Measurements from ENCODE around the gene COL15A1.

Gene COL15A1

DNA sequence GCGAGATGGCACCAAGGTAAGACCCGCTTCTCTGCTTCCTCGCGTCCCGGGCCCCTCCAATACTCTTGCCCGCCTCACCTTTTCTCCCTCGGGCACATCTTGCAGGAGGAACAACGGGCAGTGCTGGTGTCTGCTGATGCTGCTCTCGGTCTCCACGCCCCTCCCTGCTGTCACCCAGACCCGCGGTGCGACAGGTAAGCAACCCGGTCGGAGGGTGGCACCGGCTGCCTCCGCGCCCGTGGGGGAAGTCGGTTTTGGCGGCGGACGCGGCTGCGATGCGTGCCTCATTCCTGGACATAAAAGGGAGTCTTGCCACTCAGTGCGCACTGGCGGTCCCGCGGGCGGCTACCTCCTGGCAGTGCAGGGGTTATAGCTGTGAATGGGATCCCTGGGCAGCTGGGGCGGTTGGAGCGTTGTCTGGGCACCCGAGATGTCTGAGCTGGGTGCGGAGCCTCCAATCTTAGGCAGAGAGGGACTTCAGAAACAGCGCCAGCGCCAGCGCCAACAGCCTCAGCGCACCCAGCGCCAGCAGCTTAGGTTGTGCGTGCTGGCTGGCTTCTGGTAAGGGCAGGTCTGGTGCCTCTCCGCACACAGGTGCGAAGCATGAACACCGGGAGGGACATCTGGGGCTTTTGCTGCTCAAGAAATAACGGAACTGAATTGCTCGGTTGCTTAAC, 488 bp downstream of the COL15A1 start:
- no peak for FAIRE-seq

GRCh38 chr9:98944734-98945074, 997 bp downstream of the COL15A1 start:
- no peak for FAIRE-seq

More for the DNA sequence above, 488 bp downstream of the COL15A1 start:
- DNase-seq (ENCODE audit: insufficient read length, low spot score), result no peak

GRCh38 chr9:98949565-98949964, 5.9 kb downstream of the COL15A1 start:
- FAIRE-seq, result no peak
- DNase-seq (ENCODE audit: insufficient read length, low spot score), result no peak

More at GRCh38 chr9:98944734-98945074, 997 bp downstream of the COL15A1 start:
- DNase-seq (ENCODE audit: insufficient read length, low spot score), result no peak

GRCh38 chr9:98950262-98950661, 6.6 kb downstream of the COL15A1 start:
- DNase-seq (ENCODE audit: insufficient read length, low spot score) (no peak), FAIRE-seq (no peak)

DNA sequence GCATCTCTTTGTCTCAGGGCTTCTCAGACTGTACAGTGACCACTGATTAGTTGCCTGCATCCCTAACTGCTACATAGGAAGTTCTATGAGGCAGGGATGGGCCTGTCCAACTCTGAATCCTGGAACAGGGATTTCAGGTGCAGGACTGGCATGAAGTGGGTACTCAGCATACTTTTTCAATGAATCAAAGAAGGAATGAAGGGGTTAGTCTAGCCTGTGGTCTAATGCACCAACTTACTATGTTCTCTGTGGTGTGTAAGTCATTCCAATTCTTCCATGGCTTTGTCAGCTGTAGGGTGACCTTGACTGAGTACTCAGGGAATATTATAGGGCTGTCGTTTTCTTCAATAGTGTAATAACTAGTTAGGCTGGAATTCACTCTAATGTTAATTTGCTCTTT, 8.3 kb downstream of the COL15A1 start:
- DNase-seq (ENCODE audit: insufficient read length, low spot score) (no peak), FAIRE-seq (no peak)

GRCh38 chr9:98953581-98954243, 10.0 kb downstream of the COL15A1 start:
- DNase-seq (ENCODE audit: insufficient read length, low spot score) (no peak), FAIRE-seq (no peak)

DNA sequence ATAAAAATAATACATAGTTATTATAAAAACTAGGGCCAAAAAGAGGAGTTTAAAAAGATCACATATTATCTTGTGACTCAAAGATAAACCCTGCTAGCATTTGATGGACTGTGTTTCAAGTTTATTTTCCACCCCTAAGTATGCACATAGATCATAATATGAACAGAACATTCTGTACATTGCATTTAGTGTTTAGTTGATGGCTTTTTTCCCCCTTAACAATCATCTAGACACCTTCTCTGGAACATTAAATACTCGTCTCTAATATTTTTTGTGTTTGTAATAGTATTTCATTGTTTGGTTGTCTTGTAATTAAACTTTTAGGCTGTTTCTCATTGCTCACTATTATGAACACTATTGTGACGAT, 10.5 kb downstream of the COL15A1 start:
- DNase-seq (ENCODE audit: insufficient read length, low spot score), result no peak
- no peak for FAIRE-seq

DNA sequence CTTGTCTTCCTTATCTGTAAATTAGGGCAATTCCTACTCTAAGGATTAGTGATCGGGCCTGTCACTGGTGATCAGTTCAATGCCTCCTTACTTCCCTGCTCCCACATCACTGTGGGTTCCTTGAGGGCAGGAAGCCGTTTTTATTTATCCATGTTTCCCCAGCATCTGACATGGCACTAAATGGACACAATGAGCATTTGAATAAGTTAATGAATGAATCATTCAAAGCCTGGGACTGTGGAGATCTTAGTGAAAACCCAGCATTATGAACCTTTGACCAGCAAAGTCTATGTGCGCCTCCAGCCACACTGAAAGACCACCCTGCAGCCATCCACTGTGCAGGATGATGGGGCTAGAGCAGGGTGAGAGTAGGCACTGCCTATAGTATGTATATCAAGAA, 11.6 kb downstream of the COL15A1 start:
- FAIRE-seq (no peak), DNase-seq (ENCODE audit: insufficient read length, low spot score) (no peak)

- DNase-seq (ENCODE audit: insufficient read length, low spot score), result no peak
- FAIRE-seq, result no peak
Measured at GRCh38 chr9:98957826-98958225, 14.1 kb downstream of the COL15A1 start.

DNA sequence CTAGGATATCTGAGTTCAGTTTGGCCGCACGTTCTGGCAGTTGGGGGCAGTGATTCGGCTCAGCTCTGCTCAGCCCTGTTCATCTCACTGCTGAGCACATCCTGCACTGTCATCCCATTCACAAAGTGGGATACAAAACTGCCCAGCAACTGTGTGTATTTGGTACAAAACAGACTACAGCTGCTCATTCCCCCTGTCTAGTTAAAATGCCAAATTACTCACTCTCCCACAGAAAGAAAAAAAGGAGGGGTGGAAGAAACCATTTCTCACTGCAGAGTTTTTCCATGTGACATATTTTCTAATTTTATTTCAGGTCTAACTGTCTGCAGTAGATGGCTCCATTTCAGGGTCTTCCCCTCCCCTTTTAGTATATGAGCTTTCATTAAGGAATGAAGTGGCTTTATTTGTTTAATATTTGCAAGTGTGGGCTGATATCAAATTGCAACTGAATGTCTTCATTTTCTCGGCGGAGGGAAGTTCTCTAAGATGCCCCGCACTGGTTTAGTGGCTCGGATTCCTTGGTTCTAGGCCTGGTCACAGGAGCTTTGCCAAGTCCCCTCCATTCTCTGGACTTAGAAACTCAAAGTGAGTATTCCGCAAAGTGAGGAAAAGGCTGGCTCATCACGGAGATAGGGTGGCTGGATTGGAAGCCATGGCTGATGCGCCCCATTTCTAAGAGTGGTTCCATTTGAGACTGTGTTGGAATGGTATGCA, 14.7 kb downstream of the COL15A1 start:
- DNase-seq (ENCODE audit: insufficient read length, low spot score) (no peak), FAIRE-seq (no peak)

- no peak for DNase-seq (ENCODE audit: insufficient read length, low spot score)
- FAIRE-seq, result no peak
Measured at GRCh38 chr9:98960409-98960808, 16.7 kb downstream of the COL15A1 start.

GRCh38 chr9:98961513-98962180, 17.9 kb downstream of the COL15A1 start:
- no peak for FAIRE-seq
- DNase-seq (ENCODE audit: insufficient read length, low spot score), result no peak

- FAIRE-seq (no peak), DNase-seq (ENCODE audit: insufficient read length, low spot score) (no peak)
Measured at GRCh38 chr9:98962181-98962560, 18.5 kb downstream of the COL15A1 start.

GRCh38 chr9:98962861-98963260, 19.2 kb downstream of the COL15A1 start:
- no peak for FAIRE-seq
- no peak for DNase-seq (ENCODE audit: insufficient read length, low spot score)

DNA sequence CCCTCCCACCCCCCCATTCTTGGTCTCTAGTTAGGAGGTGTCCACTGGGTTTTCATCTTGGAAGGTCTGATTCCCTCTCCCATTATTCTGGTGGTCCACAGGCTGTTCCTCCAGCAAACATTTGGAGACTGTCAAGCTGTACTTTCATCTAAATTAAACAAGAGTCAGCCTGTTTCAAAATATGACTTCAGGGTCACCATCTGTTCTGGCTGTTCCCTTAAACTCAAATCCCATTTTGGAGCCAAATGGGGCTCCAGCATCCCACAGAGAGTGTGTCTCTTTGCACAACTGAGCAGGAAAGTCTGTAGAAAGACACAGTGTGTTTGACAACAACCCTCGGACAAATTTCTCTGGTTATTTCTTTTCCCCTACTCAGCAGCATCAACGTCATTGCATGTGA, 20.5 kb downstream of the COL15A1 start:
- no peak for FAIRE-seq
- DNase-seq (ENCODE audit: insufficient read length, low spot score), result no peak

DNA sequence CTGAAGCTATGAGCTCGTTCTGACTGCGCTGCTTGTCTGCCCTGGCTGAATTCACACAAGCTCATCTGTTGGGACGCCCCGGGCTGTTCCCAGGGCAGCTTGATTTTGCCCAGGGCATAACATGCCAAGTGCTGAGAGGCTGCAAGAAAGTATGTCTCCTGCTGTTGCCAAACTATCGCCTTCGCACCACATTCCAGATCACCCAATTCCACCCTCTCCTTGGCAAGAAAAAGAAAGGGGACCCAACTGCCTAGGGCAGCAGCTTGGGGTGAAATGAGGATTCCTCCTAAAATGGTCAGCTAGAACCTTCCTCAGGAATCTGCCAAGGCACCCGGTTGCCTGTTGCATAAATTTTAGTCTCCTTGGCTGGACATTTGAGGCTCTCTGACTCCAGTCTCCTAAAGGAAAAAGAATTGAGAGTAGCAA, 21.2 kb downstream of the COL15A1 start:
- FAIRE-seq (no peak), DNase-seq (ENCODE audit: insufficient read length, low spot score) (no peak)

DNA sequence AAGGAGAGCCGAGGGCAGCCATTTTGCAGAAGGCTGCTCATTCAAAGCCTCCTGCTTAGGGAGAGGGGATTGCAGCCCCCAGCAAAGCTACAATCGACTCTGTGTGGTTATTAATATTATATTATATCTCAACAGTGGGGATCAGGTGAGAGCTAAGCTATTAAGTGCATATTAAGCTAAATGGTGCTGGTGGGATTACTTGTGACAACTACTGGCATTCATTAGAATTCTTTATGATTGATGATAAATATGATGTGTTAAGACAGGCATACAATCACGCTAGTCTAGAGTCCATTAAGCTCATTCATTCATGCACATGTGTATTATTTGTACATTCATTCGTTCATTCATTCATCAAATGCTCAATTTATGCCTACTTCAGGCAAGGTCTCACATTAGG, 23.0 kb downstream of the COL15A1 start:
- FAIRE-seq (no peak), DNase-seq (ENCODE audit: insufficient read length, low spot score) (no peak)

- DNase-seq (ENCODE audit: insufficient read length, low spot score) (no peak), FAIRE-seq (no peak)
Measured at GRCh38 chr9:98967257-98967656, 23.6 kb downstream of the COL15A1 start.

- FAIRE-seq, result no peak
- DNase-seq (ENCODE audit: insufficient read length, low spot score), result no peak
Measured at GRCh38 chr9:98967680-98968079, 24.0 kb downstream of the COL15A1 start.

DNA sequence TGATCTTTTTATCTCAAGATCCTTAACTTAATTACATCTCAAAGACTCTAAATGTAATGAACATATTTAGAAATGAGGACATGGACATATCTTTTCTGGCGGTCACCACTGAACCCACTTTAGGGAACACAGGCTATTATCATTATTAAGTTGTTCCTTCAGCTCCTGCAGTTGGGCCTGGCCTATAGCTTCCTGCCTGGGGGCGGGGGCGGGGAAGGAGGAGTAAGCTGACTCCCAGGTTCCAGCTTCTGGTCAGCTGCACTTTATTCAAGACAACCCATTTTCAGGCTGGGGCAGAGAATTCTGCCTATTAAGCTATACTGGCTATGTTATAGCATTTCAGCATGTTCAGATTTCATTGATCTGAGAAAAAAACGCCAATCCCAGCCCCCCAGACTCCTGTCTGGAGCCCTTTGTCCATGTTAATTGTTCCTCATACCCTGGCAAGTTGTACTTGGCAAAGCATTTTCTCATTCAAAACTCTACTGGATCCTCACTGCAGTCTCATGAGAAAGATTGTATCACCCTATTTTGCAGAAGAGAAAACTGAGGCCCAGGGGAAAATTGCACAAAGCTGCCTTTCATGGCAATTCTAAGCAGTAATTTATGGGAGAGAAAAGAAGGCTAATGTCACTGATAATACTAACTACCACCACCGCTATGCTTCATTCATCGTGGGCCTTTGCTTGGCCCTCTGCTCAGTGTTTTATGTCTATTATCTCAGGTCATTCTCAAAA, 25.1 kb downstream of the COL15A1 start:
- no peak for FAIRE-seq
- no peak for DNase-seq (ENCODE audit: insufficient read length, low spot score)

DNA sequence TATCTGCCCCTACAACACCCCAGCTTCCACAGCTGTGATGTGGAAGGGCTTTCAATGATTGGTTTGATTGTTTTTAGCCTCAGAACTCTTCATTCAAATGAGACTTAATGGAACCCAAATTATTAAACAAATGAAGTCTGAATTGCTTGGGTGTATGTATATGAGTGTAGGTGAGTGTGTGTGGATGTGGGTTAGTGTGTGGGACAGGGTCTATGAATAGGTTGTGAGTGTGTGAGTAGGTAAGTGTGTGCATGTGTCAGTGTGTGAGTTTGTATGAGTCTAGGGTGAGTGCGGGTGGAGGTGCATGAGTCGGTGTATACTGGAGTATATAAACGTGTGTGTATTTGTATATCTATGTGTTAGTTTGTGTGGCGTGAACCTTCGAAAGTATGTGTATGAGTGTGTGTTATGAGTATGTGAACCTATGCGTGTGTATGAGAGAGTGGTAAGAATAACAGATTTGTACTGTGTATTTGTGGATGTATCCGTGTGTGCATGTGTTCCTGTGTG, 26.9 kb downstream of the COL15A1 start:
- DNase-seq (ENCODE audit: insufficient read length, low spot score) (no peak), FAIRE-seq (no peak)

Data from HTR-8/SVneo (cell line).